Mesendoderm (in vitro differentiated cells): Measurements from ENCODE around the gene SLC24A4. TPM values are rescaled to one million over a fixed set of nuclear protein-coding genes. Genes with fewer than 3 reads are reported as not detected.

ENCODE experiments used
- DNase-seq: peaks from one replicate; pipeline ENCODE4 v3.0.0; 2013
- H2AK5ac ChIP-seq: 2 replicates; pipeline ENCODE4 v1.6.1; 2013; ENCODE audit warnings: low read length, inconsistent platforms
- H2BK120ac ChIP-seq: 2 replicates; pipeline ENCODE4 v1.6.1; 2013; ENCODE audit warnings: low read depth, mild to moderate bottlenecking, low read length, moderate library complexity, mixed read lengths
- H2BK15ac ChIP-seq: replicated peaks from 2 replicates; pipeline ENCODE4 v1.6.1; 2013; ENCODE audit warnings: low read depth, mild to moderate bottlenecking, moderate library complexity
- H2BK5ac ChIP-seq: 2 replicates; pipeline ENCODE4 v1.6.1; 2013; ENCODE audit warnings: low read length, inconsistent platforms
- H3K18ac ChIP-seq: 2 replicates; pipeline ENCODE4 v1.6.1; 2013; ENCODE audit warnings: mild to moderate bottlenecking, low read length, mixed read lengths
- H3K23ac ChIP-seq: one replicate; pipeline ENCODE4 v1.6.1; 2013; ENCODE audit warnings: low read length
- H3K27ac ChIP-seq: 2 replicates; pipeline ENCODE4 v1.5.1; 2013; ENCODE audit warnings: low read depth, mild to moderate bottlenecking, inconsistent platforms, low read length, moderate library complexity
- H3K27me3 ChIP-seq: 2 replicates; pipeline ENCODE4 v1.6.1; 2013; ENCODE audit warnings: low read length, control low read depth, mild to moderate bottlenecking, inconsistent platforms; ENCODE audit not compliant: insufficient read depth, poor library complexity
- H3K36me3 ChIP-seq: 2 replicates; pipeline ENCODE4 v1.6.1; 2013; ENCODE audit warnings: low read length, inconsistent platforms; ENCODE audit not compliant: control insufficient read depth, insufficient read depth
- H3K4ac ChIP-seq: one replicate; pipeline ENCODE4 v1.6.1; 2013; ENCODE audit warnings: low read depth, mild to moderate bottlenecking, low read length, moderate library complexity
- H3K4me1 ChIP-seq: 2 replicates; pipeline ENCODE4 v1.6.1; 2013; ENCODE audit warnings: low read depth, low read length, inconsistent platforms; ENCODE audit not compliant: control insufficient read depth
- H3K4me2 ChIP-seq: 2 replicates; pipeline ENCODE4 v1.6.1; 2013; ENCODE audit warnings: low read length
- H3K4me3 ChIP-seq: 2 replicates; pipeline ENCODE4 v1.5.1; 2013; ENCODE audit warnings: mild to moderate bottlenecking, low read length
- H3K56ac ChIP-seq: one replicate; pipeline ENCODE4 v1.6.1; 2013; ENCODE audit warnings: low read length
- H3K79me1 ChIP-seq: 2 replicates; pipeline ENCODE4 v1.6.1; 2013; ENCODE audit warnings: low read length, inconsistent platforms
- H3K79me2 ChIP-seq: 2 replicates; pipeline ENCODE4 v1.6.1; 2013; ENCODE audit warnings: mild to moderate bottlenecking, low read length; ENCODE audit not compliant: control insufficient read depth, insufficient read depth
- H3K9ac ChIP-seq: 2 replicates; pipeline ENCODE4 v1.6.1; 2013; ENCODE audit warnings: low read length, inconsistent platforms
- H4K5ac ChIP-seq: one replicate; pipeline ENCODE4 v1.6.1; 2013; ENCODE audit warnings: low read length
- H4K8ac ChIP-seq: one replicate; pipeline ENCODE4 v1.6.1; 2013; ENCODE audit warnings: low read depth, mild to moderate bottlenecking, control low read depth, low read length, moderate library complexity
- WGBS: extraction: QIAGEN DNeasy Blood & Tissue Kit; methylation state at CpG from one replicate; pipeline ENCODE4 v1.1.7; 2013; ENCODE audit warnings: low lambda C conversion rate, missing lambda C conversion rate; ENCODE audit not compliant: insufficient coverage; ENCODE audit errors: extremely low coverage; 5-methylcytosine and 5-hydroxymethylcytosine counted together
- polyA plus RNA-seq, 2 experiments: library from polyadenylated mRNA; stranded (reverse); fragments of 200-250 nt; gene quantifications; one replicate each; pipeline ENCODE4 v1.2.3, GENCODE V29; 2013

The SLC24A4 gene, protein sequence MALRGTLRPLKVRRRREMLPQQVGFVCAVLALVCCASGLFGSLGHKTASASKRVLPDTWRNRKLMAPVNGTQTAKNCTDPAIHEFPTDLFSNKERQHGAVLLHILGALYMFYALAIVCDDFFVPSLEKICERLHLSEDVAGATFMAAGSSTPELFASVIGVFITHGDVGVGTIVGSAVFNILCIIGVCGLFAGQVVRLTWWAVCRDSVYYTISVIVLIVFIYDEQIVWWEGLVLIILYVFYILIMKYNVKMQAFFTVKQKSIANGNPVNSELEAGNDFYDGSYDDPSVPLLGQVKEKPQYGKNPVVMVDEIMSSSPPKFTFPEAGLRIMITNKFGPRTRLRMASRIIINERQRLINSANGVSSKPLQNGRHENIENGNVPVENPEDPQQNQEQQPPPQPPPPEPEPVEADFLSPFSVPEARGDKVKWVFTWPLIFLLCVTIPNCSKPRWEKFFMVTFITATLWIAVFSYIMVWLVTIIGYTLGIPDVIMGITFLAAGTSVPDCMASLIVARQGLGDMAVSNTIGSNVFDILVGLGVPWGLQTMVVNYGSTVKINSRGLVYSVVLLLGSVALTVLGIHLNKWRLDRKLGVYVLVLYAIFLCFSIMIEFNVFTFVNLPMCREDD
- polyA plus RNA-seq (2013, experiment 1 of 2), result 0.10 TPM
- 0.07 TPM for polyA plus RNA-seq (2013, experiment 2 of 2)

- Histone ChIP-seq H3K36me3 (no peaks in the 10 kb centered on the region), H2BK5ac (no peak within 1 kb of the TSS), H2BK120ac (no peak within 1 kb of the TSS), H3K23ac (no peak within 1 kb of the TSS), H2BK15ac (no peak within 1 kb of the TSS), H2AK5ac (no peak within 1 kb of the TSS), H3K4me3 (no peak within 1 kb of the TSS), H3K9ac (peak within 1 kb of the TSS; percentile 19), H3K18ac (no peak within 1 kb of the TSS), H3K4ac (no peak within 1 kb of the TSS), H3K56ac (peak within 1 kb of the TSS; percentile 42), H3K79me1 (no peaks in the 10 kb centered on the region), H3K4me1 (no peaks in the 10 kb centered on the region), H3K4me2 (peak within 1 kb of the TSS; percentile 62), H3K79me2 (no peaks in the 10 kb centered on the region), H4K5ac (no peak within 1 kb of the TSS), H4K8ac (no peak within 1 kb of the TSS), H3K27me3 (peaks cover 40% of the 10 kb centered on the region), H3K27ac (no peak within 1 kb of the TSS)
- peak; percentile 31 for DNase-seq
- no CpG with 5 or more reads among the region's 117 CpGs for WGBS
Measured at GRCh38 chr14:92323011-92323915, at the start of gene SLC24A4. TSS of gene SLC24A4 (plus strand) at chr14:92323165. CDS start at chr14:92323831, 666 bp downstream.

GRCh38 chr14:92273166-92273565, 49.8 kb upstream of the SLC24A4 start:
- Histone ChIP-seq H4K5ac (no peak overlapping the region), H3K79me2 (no peaks in the 10 kb centered on the region), H3K27ac (no peak overlapping the region), H3K4me1 (no peaks in the 10 kb centered on the region), H2BK15ac (no peak overlapping the region), H4K8ac (no peak overlapping the region), H3K23ac (no peak overlapping the region), H2BK120ac (no peak overlapping the region), H3K9ac (no peak overlapping the region), H3K56ac (no peak overlapping the region), H3K4me3 (no peak overlapping the region), H3K4ac (no peak overlapping the region), H2AK5ac (no peak overlapping the region), H3K79me1 (no peaks in the 10 kb centered on the region), H3K18ac (no peak overlapping the region), H3K36me3 (no peaks in the 10 kb centered on the region), H3K27me3 (no peaks in the 10 kb centered on the region), H2BK5ac (no peak overlapping the region), H3K4me2 (no peak overlapping the region)
- DNase-seq, result no peak
- WGBS, result no CpG with 5 or more reads among the region's 2 CpGs

GRCh38 chr14:92274055-92274454, 48.9 kb upstream of the SLC24A4 start:
- Histone ChIP-seq H2BK5ac (no peak overlapping the region), H2BK120ac (no peak overlapping the region), H3K4me3 (no peak overlapping the region), H3K9ac (no peak overlapping the region), H3K36me3 (no peaks in the 10 kb centered on the region), H3K27ac (no peak overlapping the region), H4K8ac (no peak overlapping the region), H3K4me1 (no peaks in the 10 kb centered on the region), H3K18ac (no peak overlapping the region), H3K23ac (no peak overlapping the region), H2BK15ac (no peak overlapping the region), H3K79me2 (no peaks in the 10 kb centered on the region), H3K4ac (no peak overlapping the region), H4K5ac (no peak overlapping the region), H2AK5ac (no peak overlapping the region), H3K79me1 (no peaks in the 10 kb centered on the region), H3K27me3 (no peaks in the 10 kb centered on the region), H3K4me2 (no peak overlapping the region), H3K56ac (no peak overlapping the region)
- no CpG with 5 or more reads among the region's 7 CpGs for WGBS
- no peak for DNase-seq

- no peaks in the 10 kb centered on the region for H3K27me3 ChIP-seq
- no CpG with 5 or more reads among the region's 7 CpGs for WGBS
- H3K4me2 ChIP-seq, result no peak overlapping the region
- no peak overlapping the region for H4K5ac ChIP-seq
- H3K4me3 ChIP-seq, result no peak overlapping the region
- H3K79me2 ChIP-seq, result no peaks in the 10 kb centered on the region
- H3K79me1 ChIP-seq, result no peaks in the 10 kb centered on the region
- H2BK120ac ChIP-seq, result no peak overlapping the region
- no peaks in the 10 kb centered on the region for H3K4me1 ChIP-seq
- H3K27ac ChIP-seq, result no peak overlapping the region
- no peak overlapping the region for H4K8ac ChIP-seq
- H3K18ac ChIP-seq, result no peak overlapping the region
- H2AK5ac ChIP-seq, result no peak overlapping the region
- DNase-seq, result no peak
- no peak overlapping the region for H2BK5ac ChIP-seq
- H3K9ac ChIP-seq, result no peak overlapping the region
- no peaks in the 10 kb centered on the region for H3K36me3 ChIP-seq
- H3K56ac ChIP-seq, result no peak overlapping the region
- no peak overlapping the region for H2BK15ac ChIP-seq
- no peak overlapping the region for H3K4ac ChIP-seq
- H3K23ac ChIP-seq, result no peak overlapping the region
Measured at GRCh38 chr14:92276074-92276473, 46.9 kb upstream of the SLC24A4 start.

DNA sequence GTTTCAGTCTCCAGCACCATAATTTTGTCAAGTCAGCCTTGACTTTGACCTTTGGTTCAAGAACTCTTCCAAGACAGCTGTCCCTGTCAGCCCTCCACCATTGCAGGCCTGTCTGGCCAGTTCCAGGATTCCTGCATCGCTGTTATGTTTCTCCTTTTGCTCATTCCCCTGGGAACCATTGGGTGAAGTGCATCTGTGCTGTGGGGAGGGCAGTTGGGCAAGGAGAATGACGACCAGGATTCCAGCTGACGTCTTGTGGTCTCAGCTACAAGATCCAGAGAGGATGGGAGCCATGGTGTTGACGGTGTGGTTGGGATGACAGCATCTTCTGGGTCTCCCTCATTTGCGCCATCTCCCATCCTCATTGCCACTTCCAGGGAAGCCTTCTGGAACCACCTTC, 45.9 kb upstream of the SLC24A4 start:
- H3K79me1 ChIP-seq, result no peaks in the 10 kb centered on the region
- H3K27ac ChIP-seq, result no peak overlapping the region
- no peaks in the 10 kb centered on the region for H3K79me2 ChIP-seq
- no peak for DNase-seq
- no peak overlapping the region for H2AK5ac ChIP-seq
- H3K9ac ChIP-seq, result no peak overlapping the region
- no peak overlapping the region for H3K4me3 ChIP-seq
- WGBS, result no CpG with 5 or more reads among the region's 5 CpGs
- no peaks in the 10 kb centered on the region for H3K4me1 ChIP-seq
- H2BK5ac ChIP-seq, result no peak overlapping the region
- H3K4ac ChIP-seq, result no peak overlapping the region
- H3K36me3 ChIP-seq, result no peaks in the 10 kb centered on the region
- H3K23ac ChIP-seq, result no peak overlapping the region
- H3K56ac ChIP-seq, result no peak overlapping the region
- H3K18ac ChIP-seq, result no peak overlapping the region
- H2BK120ac ChIP-seq, result no peak overlapping the region
- H3K27me3 ChIP-seq, result no peaks in the 10 kb centered on the region
- no peak overlapping the region for H2BK15ac ChIP-seq
- no peak overlapping the region for H4K8ac ChIP-seq
- H3K4me2 ChIP-seq, result no peak overlapping the region
- H4K5ac ChIP-seq, result no peak overlapping the region
